Panc1 (cell line): ENCODE measurements around the gene LRRC61. TPM values are rescaled to one million over a fixed set of nuclear protein-coding genes. Genes with fewer than 3 reads are reported as not detected.
A peak's percentile ranks its signal among the peaks of the same experiment; 100 is the strongest.
"Not testable (repeated sequence)": the region's sequence is repeated elsewhere in the genome, so short reads cannot be mapped to it uniquely, and the experiment has no call there.

Source experiments
- ATAC-seq: fragments of 200-7000 bp; cut with Tn5 transposase; 2 replicates; pipeline ENCODE4 v1.9.1; 2020; ENCODE audit warnings: mild to moderate bottlenecking, moderate library complexity
- Bru-seq: library from RNA; stranded (reverse); fragments of 400-500 nt; gene quantifications from one replicate; lab custom pipeline; 2021; lab: Mats Ljungman, UMichigan
- BruChase-seq, 2 experiments: library from RNA; stranded (reverse); fragments of 400-500 nt; gene quantifications; one replicate each; lab custom pipeline; 2021; lab: Mats Ljungman, UMichigan
- BruUV-seq: library from RNA; stranded (reverse); fragments of 400-500 nt; replicated peaks from 2 replicates; lab custom pipeline; 2021; lab: Mats Ljungman, UMichigan
- CTCF ChIA-PET: fragments of 300-600 bp; sonication (Branson Sonifier 250); formaldehyde crosslinking; loops from one replicate; lab custom pipeline; 2022; ENCODE audit warnings: antibody characterized with exemption; lab: Charles Lee
- POLR2A ChIA-PET: fragments of 300-600 bp; sonication (Branson Sonifier 250); formaldehyde crosslinking; loops from one replicate; lab custom pipeline; 2022; ENCODE audit warnings: antibody characterized with exemption; lab: Charles Lee
- DNase-seq: peaks from one replicate; pipeline ENCODE4 v3.0.0-alpha.2; 2010; ENCODE audit warnings: low read depth, low spot score
- H3K27ac ChIP-seq: 2 replicates; pipeline ENCODE4 v1.5.1; 2011; ENCODE audit warnings: mild to moderate bottlenecking, low read length, inconsistent platforms
- H3K27me3 ChIP-seq: fragments of 200-500 bp; sonication (Bioruptor generic); 2 replicates; pipeline ENCODE4 v1.6.0; 2014; ENCODE audit warnings: low read length, inconsistent platforms; ENCODE audit not compliant: control insufficient read depth, insufficient read depth
- H3K36me3 ChIP-seq: fragments of 200-500 bp; sonication (Bioruptor generic); 2 replicates; pipeline ENCODE4 v1.5.1; 2014; ENCODE audit warnings: inconsistent platforms, mild to moderate bottlenecking, low read length, moderate library complexity; ENCODE audit not compliant: control insufficient read depth, insufficient read depth
- H3K4me1 ChIP-seq: 2 replicates; pipeline ENCODE4 v1.5.1; 2011; ENCODE audit warnings: inconsistent platforms, mild to moderate bottlenecking, low read length, moderate library complexity; ENCODE audit not compliant: control insufficient read depth, insufficient read depth
- H3K4me3 ChIP-seq, 2 experiments: 2 replicates each; pipeline ENCODE4 v1.5.1; 2011 to 2012; ENCODE audit warnings: low read depth in 2 of 2, low read length in 2 of 2, mild to moderate bottlenecking in 2 of 2, inconsistent platforms in 1 of 2, moderate library complexity in 1 of 2
- H3K9me3 ChIP-seq: fragments of 200-500 bp; sonication (Bioruptor generic); 2 replicates; pipeline ENCODE4 v1.5.1; 2014; ENCODE audit warnings: low read depth, mild to moderate bottlenecking, inconsistent platforms, low read length, moderate library complexity; ENCODE audit not compliant: control insufficient read depth, insufficient read depth
- POLR2AphosphoS5 ChIP-seq: IDR thresholded peaks from 2 replicates; pipeline ENCODE4 v1.6.1; 2012; ENCODE audit warnings: mild to moderate bottlenecking, low read depth, low read length, moderate library complexity
- SIN3A ChIP-seq: IDR thresholded peaks from 2 replicates; pipeline ENCODE4 v1.6.1; 2012; ENCODE audit warnings: low read depth, mild to moderate bottlenecking, low read length, moderate library complexity, borderline replicate concordance; ENCODE audit not compliant: insufficient read depth
- TCF7L2 ChIP-seq: IDR thresholded peaks from 2 replicates; pipeline ENCODE4 v1.6.1; 2011; ENCODE audit warnings: mild to moderate bottlenecking, low read depth, low read length, inconsistent platforms
- in situ Hi-C: cut with HindIII; loops from 2 replicates; pipeline ENCODE4 v1.10.0; 2016; ENCODE audit warnings: low sequenced_read_pairs, low pct_unique_long_range_greater_than_20kb
- intact Hi-C: fragments of 100-400 bp; cut with micrococcal nuclease; formaldehyde crosslinking; loops from one replicate; pipeline ENCODE4 v1.10.0; 2022; ENCODE audit not compliant: unreplicated experiment
- long read RNA-seq: library from polyadenylated mRNA; unstranded; transcript quantifications from one replicate; pipeline ENCODE4 v2.0.0, GENCODE V29; 2021; ENCODE audit not compliant: unreplicated experiment
- polyA plus RNA-seq: library from polyadenylated mRNA; unstranded; fragments of >200 nt; gene quantifications from one replicate; pipeline ENCODE4 v1.2.1, GENCODE V29; 2012; ENCODE audit warnings: missing spikeins; ENCODE audit not compliant: insufficient read length
- total RNA-seq: library from RNA; stranded (reverse); gene quantifications from one replicate; pipeline ENCODE4 v1.2.1, GENCODE V29; 2021; ENCODE audit not compliant: unreplicated experiment
- TF ChIP-seq, protein P1 (sequence below), 2 experiments: IDR thresholded peaks; 2 replicates each; pipeline ENCODE4 v1.6.1; 2011 to 2012; ENCODE audit warnings: low read depth in 2 of 2, control low read depth in 1 of 2, low read length in 1 of 2, mild to moderate bottlenecking in 1 of 2, moderate library complexity in 1 of 2; ENCODE audit not compliant: insufficient read depth in 1 of 2
- TF ChIP-seq, protein P2 (sequence below): fragments of 450-650 bp; IDR thresholded peaks from 2 replicates; pipeline ENCODE4 v1.5.1; 2017; ENCODE audit warnings: mild to moderate bottlenecking

Gene LRRC61, protein sequence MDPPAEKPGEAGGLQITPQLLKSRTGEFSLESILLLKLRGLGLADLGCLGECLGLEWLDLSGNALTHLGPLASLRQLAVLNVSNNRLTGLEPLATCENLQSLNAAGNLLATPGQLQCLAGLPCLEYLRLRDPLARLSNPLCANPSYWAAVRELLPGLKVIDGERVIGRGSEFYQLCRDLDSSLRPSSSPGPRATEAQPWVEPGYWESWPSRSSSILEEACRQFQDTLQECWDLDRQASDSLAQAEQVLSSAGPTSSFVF
- 13.8 TPM for total RNA-seq
- 24.0 TPM for polyA plus RNA-seq
- Bru-seq, nascent RNA: percentile 55 among the genes with signal in this experiment
- BruChase-seq, experiment 1, labeled RNA remaining after a 2-hour chase: percentile 48 among the genes with signal in this experiment
- BruChase-seq, experiment 2, labeled RNA remaining after a 6-hour chase: percentile 56 among the genes with signal in this experiment
- long read RNA-seq, transcript LRRC61-202 (3 exons, 1,877 nt): major isoform, 17 of 25 reads
- long read RNA-seq, partial matches to known transcripts: 0 of 25 reads
- long read RNA-seq, other reads (novel, unspliced or antisense): 3 of 25 reads

DNA sequence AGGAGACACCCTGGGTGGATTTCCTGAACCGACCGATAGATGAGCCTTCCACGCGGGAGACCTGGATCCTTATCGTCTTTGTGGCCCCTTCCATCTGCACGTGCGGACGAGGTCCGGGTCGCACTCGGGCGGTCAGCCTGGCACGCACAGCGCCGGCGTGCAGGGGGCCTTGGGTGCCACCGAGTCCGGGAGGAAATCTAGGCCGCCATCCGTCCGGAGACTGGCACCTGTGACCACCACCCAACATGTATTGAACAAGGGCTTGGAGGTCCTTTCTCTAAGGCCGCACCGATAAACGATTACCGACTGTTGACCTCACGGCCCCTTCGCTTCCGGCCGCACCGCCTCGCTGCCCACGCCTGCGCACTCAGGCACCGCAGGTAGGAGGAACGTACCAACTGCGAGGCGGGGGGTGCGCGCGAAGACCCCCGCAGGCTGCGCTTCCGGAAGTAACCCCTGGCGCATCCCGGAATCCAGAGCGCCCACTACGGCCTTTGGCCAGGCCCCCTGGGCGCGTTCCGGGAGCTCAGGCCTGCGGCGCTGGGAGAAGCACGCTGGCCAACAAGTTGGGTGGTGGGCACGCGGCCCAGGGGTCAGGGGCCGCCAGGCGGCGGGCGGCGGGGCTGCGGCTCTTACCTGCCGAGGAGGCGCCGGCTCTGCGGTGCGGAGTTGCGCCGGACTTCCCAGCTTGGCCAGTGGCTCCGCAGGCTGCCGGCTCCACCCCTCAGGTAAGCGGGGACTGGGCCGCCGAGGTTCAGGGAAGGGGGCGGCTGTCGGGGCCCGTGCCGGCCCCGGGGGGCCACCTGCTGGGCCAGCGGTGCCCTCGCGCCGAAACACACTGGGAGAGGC, at the start of gene LRRC61, which contains the start of gene ACTR3C:
Gene LRRC61, plus strand, starts transcription at position 523 of the 849 bp plus-strand sequence. CDS start 13,507 bp downstream, outside the sequence.
Gene ACTR3C, minus strand, starts transcription at position 713 of the 849 bp plus-strand sequence. CDS start 28,249 bp downstream, outside the sequence.
- H3K9me3 ChIP-seq: no peaks in the 10 kb centered on the region
- CTCF ChIA-PET: no interaction called here
- intact Hi-C loops (no loop called here), in situ Hi-C loops (no loop called here)
- ATAC-seq (peak; percentile 81), DNase-seq (no peak)
- TF ChIP-seq SIN3A: no peak
- TF ChIP-seq, protein P1, sequence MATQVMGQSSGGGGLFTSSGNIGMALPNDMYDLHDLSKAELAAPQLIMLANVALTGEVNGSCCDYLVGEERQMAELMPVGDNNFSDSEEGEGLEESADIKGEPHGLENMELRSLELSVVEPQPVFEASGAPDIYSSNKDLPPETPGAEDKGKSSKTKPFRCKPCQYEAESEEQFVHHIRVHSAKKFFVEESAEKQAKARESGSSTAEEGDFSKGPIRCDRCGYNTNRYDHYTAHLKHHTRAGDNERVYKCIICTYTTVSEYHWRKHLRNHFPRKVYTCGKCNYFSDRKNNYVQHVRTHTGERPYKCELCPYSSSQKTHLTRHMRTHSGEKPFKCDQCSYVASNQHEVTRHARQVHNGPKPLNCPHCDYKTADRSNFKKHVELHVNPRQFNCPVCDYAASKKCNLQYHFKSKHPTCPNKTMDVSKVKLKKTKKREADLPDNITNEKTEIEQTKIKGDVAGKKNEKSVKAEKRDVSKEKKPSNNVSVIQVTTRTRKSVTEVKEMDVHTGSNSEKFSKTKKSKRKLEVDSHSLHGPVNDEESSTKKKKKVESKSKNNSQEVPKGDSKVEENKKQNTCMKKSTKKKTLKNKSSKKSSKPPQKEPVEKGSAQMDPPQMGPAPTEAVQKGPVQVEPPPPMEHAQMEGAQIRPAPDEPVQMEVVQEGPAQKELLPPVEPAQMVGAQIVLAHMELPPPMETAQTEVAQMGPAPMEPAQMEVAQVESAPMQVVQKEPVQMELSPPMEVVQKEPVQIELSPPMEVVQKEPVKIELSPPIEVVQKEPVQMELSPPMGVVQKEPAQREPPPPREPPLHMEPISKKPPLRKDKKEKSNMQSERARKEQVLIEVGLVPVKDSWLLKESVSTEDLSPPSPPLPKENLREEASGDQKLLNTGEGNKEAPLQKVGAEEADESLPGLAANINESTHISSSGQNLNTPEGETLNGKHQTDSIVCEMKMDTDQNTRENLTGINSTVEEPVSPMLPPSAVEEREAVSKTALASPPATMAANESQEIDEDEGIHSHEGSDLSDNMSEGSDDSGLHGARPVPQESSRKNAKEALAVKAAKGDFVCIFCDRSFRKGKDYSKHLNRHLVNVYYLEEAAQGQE (IDR thresholded peaks at IDR 0.05; ENCODE audit: insufficient read depth in 1 of 2, low read depth in 2 of 2, low read length in 1 of 2): no peak
- TF ChIP-seq TCF7L2: peak; percentile 30; the same call in 1 of the 2 replicates
- TF ChIP-seq, protein P2, sequence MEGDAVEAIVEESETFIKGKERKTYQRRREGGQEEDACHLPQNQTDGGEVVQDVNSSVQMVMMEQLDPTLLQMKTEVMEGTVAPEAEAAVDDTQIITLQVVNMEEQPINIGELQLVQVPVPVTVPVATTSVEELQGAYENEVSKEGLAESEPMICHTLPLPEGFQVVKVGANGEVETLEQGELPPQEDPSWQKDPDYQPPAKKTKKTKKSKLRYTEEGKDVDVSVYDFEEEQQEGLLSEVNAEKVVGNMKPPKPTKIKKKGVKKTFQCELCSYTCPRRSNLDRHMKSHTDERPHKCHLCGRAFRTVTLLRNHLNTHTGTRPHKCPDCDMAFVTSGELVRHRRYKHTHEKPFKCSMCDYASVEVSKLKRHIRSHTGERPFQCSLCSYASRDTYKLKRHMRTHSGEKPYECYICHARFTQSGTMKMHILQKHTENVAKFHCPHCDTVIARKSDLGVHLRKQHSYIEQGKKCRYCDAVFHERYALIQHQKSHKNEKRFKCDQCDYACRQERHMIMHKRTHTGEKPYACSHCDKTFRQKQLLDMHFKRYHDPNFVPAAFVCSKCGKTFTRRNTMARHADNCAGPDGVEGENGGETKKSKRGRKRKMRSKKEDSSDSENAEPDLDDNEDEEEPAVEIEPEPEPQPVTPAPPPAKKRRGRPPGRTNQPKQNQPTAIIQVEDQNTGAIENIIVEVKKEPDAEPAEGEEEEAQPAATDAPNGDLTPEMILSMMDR: no peak
- peak; percentile 31; the same call in 1 of the 2 replicates for TF ChIP-seq POLR2AphosphoS5
- no peaks in the 10 kb centered on the region for H3K36me3 ChIP-seq
- POLR2A ChIA-PET: no interaction called here
- TSS peak; percentile 83 for BruUV-seq
- no peaks in the 10 kb centered on the region for H3K27me3 ChIP-seq
- peak within 1 kb of the TSS; percentile 92 for H3K27ac ChIP-seq
- H3K4me3 ChIP-seq: peak within 1 kb of the TSS; percentile 57 to 80
- peaks cover 26% of the 10 kb centered on the region for H3K4me1 ChIP-seq

DNA sequence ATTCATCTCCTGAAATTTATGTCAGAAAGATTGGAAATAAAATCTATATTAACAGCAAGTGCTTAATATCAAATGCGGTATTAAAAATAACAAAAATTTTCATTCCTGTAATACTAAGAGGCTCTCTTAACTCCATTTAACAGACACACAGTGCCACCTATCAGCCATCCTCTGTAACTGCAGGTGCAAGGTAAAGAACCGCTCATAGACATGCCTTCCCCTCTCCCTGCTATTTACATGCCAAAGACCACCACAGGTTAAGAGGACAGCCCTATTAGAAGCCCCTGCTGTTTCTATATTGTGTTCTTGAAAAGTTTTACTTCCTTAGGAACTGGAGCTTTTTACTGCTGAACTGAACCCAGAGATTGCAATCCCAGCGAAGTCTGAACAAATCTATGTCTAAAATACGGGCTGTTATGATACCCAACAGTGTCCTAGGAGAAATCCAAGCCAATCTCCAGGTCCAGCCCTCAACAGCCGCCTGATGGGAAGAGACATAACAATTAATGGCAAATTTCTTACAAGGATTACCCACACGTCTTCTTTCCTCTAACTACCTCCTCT, 46.9 kb upstream of the LRRC61 start:
- TF ChIP-seq, protein P2: peak; percentile 82
- H3K27ac ChIP-seq, POLR2A ChIA-PET, H3K9me3 ChIP-seq, CTCF ChIA-PET, H3K4me1 ChIP-seq, H3K36me3 ChIP-seq, H3K27me3 ChIP-seq, BruUV-seq, in situ Hi-C loops, H3K4me3 ChIP-seq: not testable (repeated sequence)
- intact Hi-C loops: loop anchor here (5.0 kb wide), 1 partner anchor 394 kb away; no protein-coding TSS in a partner anchor
- ATAC-seq: peak; percentile 87
- DNase-seq: peak; percentile 33

DNA sequence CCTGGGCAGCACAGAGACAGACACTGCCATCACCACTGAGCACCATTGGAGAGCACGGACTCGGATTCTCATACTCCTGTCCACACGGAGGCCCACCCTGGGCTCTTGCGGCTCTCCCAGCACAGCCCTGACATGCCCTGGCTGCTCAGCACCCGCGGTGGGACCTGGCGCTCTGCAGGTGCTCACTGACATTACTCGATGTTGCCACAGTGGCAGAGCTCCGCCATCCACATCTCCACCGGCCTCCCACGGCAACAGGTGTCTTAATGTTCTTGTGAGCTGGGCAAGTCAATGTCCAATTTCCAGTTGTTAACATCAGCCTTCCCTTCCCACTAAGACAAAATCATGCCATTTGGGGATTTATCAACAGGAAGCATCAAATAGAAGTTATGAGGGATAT, 44.8 kb upstream of the LRRC61 start:
- ATAC-seq, BruUV-seq, H3K27ac ChIP-seq, H3K4me3 ChIP-seq, CTCF ChIA-PET, H3K9me3 ChIP-seq, in situ Hi-C loops, H3K4me1 ChIP-seq, H3K27me3 ChIP-seq, H3K36me3 ChIP-seq, POLR2A ChIA-PET, DNase-seq: not testable (repeated sequence)
- intact Hi-C loops: loop anchor here (5.0 kb wide), 1 partner anchor 396 kb away; no protein-coding TSS in a partner anchor
